Coronary artery (tissue), 2 donors: Measurements from ENCODE around the gene WDR18.

Experiments used
- DNase-seq: peaks from one replicate; pipeline ENCODE4 v3.0.0-alpha.2; 2017; ENCODE audit warnings: low spot score
- H3K27ac ChIP-seq, 2 donors: fragments of 200-600 bp; sonication (generic); one replicate each; pipeline ENCODE4 v1.5.1; 2016 to 2019
- H3K4me3 ChIP-seq: fragments of 200-600 bp; sonication (generic); 2 replicates; pipeline ENCODE4 v1.5.1; 2016; ENCODE audit warnings: mild to moderate bottlenecking, moderate library complexity
- CTCF ChIP-seq: fragments of 200-600 bp; sonication (generic); IDR thresholded peaks from one replicate; pipeline ENCODE4 v1.5.1; 2019; ENCODE audit warnings: antibody characterized with exemption

WDR18 gene

GRCh38 chr19:993361-993830 lies 9.3 kb downstream of the WDR18 start:
- H3K4me3 ChIP-seq = no peak overlapping the region
- no peak for DNase-seq
- TF ChIP-seq CTCF = no peak
- H3K27ac ChIP-seq = no peak overlapping the region

GRCh38 chr19:993831-994393 lies 9.8 kb downstream of the WDR18 start:
- DNase-seq = no peak
- Histone ChIP-seq H3K4me3 (no peak overlapping the region), H3K27ac (no peak overlapping the region)
- no peak for TF ChIP-seq CTCF

GRCh38 chr19:994516-994915 lies 10.4 kb downstream of the WDR18 start:
- H3K4me3 ChIP-seq = no peak overlapping the region
- TF ChIP-seq CTCF = no peak
- no peak overlapping the region for H3K27ac ChIP-seq
- DNase-seq = no peak

- H3K4me3 ChIP-seq = no peak overlapping the region
- no peak overlapping the region for H3K27ac ChIP-seq
- no peak for TF ChIP-seq CTCF
- no peak for DNase-seq
These were observed 11.1 kb downstream of the WDR18 start for GRCh38 chr19:995051-995827.

GRCh38 chr19:996051-996838 lies 12.1 kb downstream of the WDR18 start:
- H3K4me3 ChIP-seq = peak overlapping the region; percentile 15
- no peak for TF ChIP-seq CTCF
- H3K27ac ChIP-seq = no peak overlapping the region
- DNase-seq = no peak

- Histone ChIP-seq H3K27ac (no peak overlapping the region), H3K4me3 (no peak overlapping the region)
- DNase-seq = no peak
- no peak for TF ChIP-seq CTCF
These were observed 13.9 kb downstream of the WDR18 start for GRCh38 chr19:998064-998463.
